Measurements from ENCODE around the gene KRABD2.

Gene KRABD2

GRCh38 chr17:8392674-8393469 is 16.4 kb upstream of the KRABD2 start:
- H3K4me1 ChIP-seq (ENCODE audit: control insufficient read depth, low read length), result peaks cover 13% of the 10 kb centered on the region
- H3K9me2 ChIP-seq (replicated peaks; ENCODE audit: control insufficient read depth, low read length), result no peaks in the 10 kb centered on the region
- no peaks in the 10 kb centered on the region for H3F3A ChIP-seq (ENCODE audit: control insufficient read depth, insufficient read depth)
- no peak for TF ChIP-seq EZH2phosphoT487 (IDR thresholded peaks at IDR 0.05; ENCODE audit: borderline replicate concordance, low read length)
- TF ChIP-seq CTCF (IDR thresholded peaks at IDR 0.05; ENCODE audit: low read depth, low read length, poor library complexity, severe bottlenecking), result no peak
- peak overlapping the region; percentile 38 for H3K4me3 ChIP-seq (ENCODE audit: low read length)
- no peaks in the 10 kb centered on the region for H4K20me1 ChIP-seq (ENCODE audit: control insufficient read depth, insufficient read depth, low read depth, low read length)
- peak overlapping the region; percentile 54 for H3K4me2 ChIP-seq (ENCODE audit: low read length)
- no peaks in the 10 kb centered on the region for H3K79me2 ChIP-seq (ENCODE audit: control insufficient read depth, low read length)
- peaks cover 5% of the 10 kb centered on the region; the same call in 1 of the 2 replicates for H3K27me3 ChIP-seq (ENCODE audit: control insufficient read depth, low read length)
- no peaks in the 10 kb centered on the region for H3K9me3 ChIP-seq (ENCODE audit: control insufficient read depth, insufficient read depth, low read length)
- no peak overlapping the region for H3K27ac ChIP-seq (ENCODE audit: low read depth, low read length)
- H3K36me3 ChIP-seq (ENCODE audit: control insufficient read depth, low read length), result no peaks in the 10 kb centered on the region

GRCh38 chr17:8392274-8392673 is 15.8 kb upstream of the KRABD2 start:
- Histone ChIP-seq H3K9me3 (ENCODE audit: control insufficient read depth, insufficient read depth, low read length) (no peaks in the 10 kb centered on the region), H3K9me2 (replicated peaks; ENCODE audit: control insufficient read depth, low read length) (no peaks in the 10 kb centered on the region), H3F3A (ENCODE audit: control insufficient read depth, insufficient read depth) (no peaks in the 10 kb centered on the region), H3K4me3 (ENCODE audit: low read length) (no peak overlapping the region), H3K27ac (ENCODE audit: low read depth, low read length) (no peak overlapping the region), H4K20me1 (ENCODE audit: control insufficient read depth, insufficient read depth, low read depth, low read length) (no peaks in the 10 kb centered on the region), H3K36me3 (ENCODE audit: control insufficient read depth, low read length) (no peaks in the 10 kb centered on the region), H3K4me1 (ENCODE audit: control insufficient read depth, low read length) (peaks cover 13% of the 10 kb centered on the region), H3K4me2 (ENCODE audit: low read length) (no peak overlapping the region), H3K27me3 (ENCODE audit: control insufficient read depth, low read length) (peaks cover 3% of the 10 kb centered on the region; the same call in 1 of the 2 replicates), H3K79me2 (ENCODE audit: control insufficient read depth, low read length) (no peaks in the 10 kb centered on the region)
- no peak for TF ChIP-seq EZH2phosphoT487 (IDR thresholded peaks at IDR 0.05; ENCODE audit: borderline replicate concordance, low read length)
- no peak for TF ChIP-seq CTCF (IDR thresholded peaks at IDR 0.05; ENCODE audit: low read depth, low read length, poor library complexity, severe bottlenecking)

- Histone ChIP-seq H4K20me1 (ENCODE audit: control insufficient read depth, insufficient read depth, low read depth, low read length) (no peaks in the 10 kb centered on the region), H3F3A (ENCODE audit: control insufficient read depth, insufficient read depth) (no peaks in the 10 kb centered on the region), H3K9me2 (replicated peaks; ENCODE audit: control insufficient read depth, low read length) (no peaks in the 10 kb centered on the region), H3K9me3 (ENCODE audit: control insufficient read depth, insufficient read depth, low read length) (no peaks in the 10 kb centered on the region), H3K79me2 (ENCODE audit: control insufficient read depth, low read length) (no peaks in the 10 kb centered on the region), H3K4me1 (ENCODE audit: control insufficient read depth, low read length) (peaks cover 13% of the 10 kb centered on the region), H3K36me3 (ENCODE audit: control insufficient read depth, low read length) (no peaks in the 10 kb centered on the region), H3K4me3 (ENCODE audit: low read length) (no peak overlapping the region), H3K4me2 (ENCODE audit: low read length) (no peak overlapping the region), H3K27me3 (ENCODE audit: control insufficient read depth, low read length) (peaks cover 3% of the 10 kb centered on the region; the same call in 1 of the 2 replicates), H3K27ac (ENCODE audit: low read depth, low read length) (no peak overlapping the region)
- TF ChIP-seq EZH2phosphoT487 (IDR thresholded peaks at IDR 0.05; ENCODE audit: borderline replicate concordance, low read length), result no peak
- TF ChIP-seq CTCF (IDR thresholded peaks at IDR 0.05; ENCODE audit: low read depth, low read length, poor library complexity, severe bottlenecking), result no peak
These were observed 15.2 kb upstream of the KRABD2 start for GRCh38 chr17:8391711-8392110.
